Uterine smooth muscle cell (primary cell): ENCODE measurements around the gene RIGI. TPM values are rescaled to one million over a fixed set of nuclear protein-coding genes. Genes with fewer than 3 reads are reported as not detected.

Experiments used
- total RNA-seq: library from RNA; depleted of rRNA; stranded (reverse); fragments of >200 nt; gene quantifications from 2 replicates; pipeline ENCODE4 v1.2.3, GENCODE V29; 2014

The RIGI gene
- 8.7 and 10.4 TPM in 2 replicates for total RNA-seq

GRCh38 chr9:32526041-32526706, at the start of gene RIGI:
RIGI (minus strand) TSS chr9:32526196; CDS start chr9:32526166, 30 bp downstream.

GRCh38 chr9:32572900-32573523, 47.0 kb upstream of the RIGI start, which contains the start of gene NDUFB6:
NDUFB6 (minus strand) TSS chr9:32573159; CDS start chr9:32573060, 99 bp downstream.

GRCh38 chr9:32552172-32552872, 26.3 kb upstream of the RIGI start, which contains the start of the genes SMIM27 and TOPORS:
SMIM27 (plus strand) TSS chr9:32552327; CDS start chr9:32552435, 108 bp downstream.
TOPORS (minus strand) TSS chr9:32552586; CDS start chr9:32552436, 150 bp downstream.

Other genes starting within 250 kb of the RIGI start
- gene ACO1, start 141.6 kb downstream of the RIGI start, total RNA-seq = 71.9 and 93.7 TPM in 2 replicates
- 1.2 and 6.1 TPM in 2 replicates for gene SMIM27, start 26.1 kb upstream of the RIGI start, total RNA-seq
- 38.2 and 45.7 TPM in 2 replicates for gene TOPORS, start 26.4 kb upstream of the RIGI start, total RNA-seq
- 59.1 and 70.8 TPM in 2 replicates for gene NDUFB6, start 47.0 kb upstream of the RIGI start, total RNA-seq
- gene TAF1L, start 109.5 kb upstream of the RIGI start, total RNA-seq = under 0.01 TPM in 2 replicates